ENCODE measurements around the gene C11orf54. TPM values are rescaled to one million over a fixed set of nuclear protein-coding genes. Genes with fewer than 3 reads are reported as not detected.
"Not testable (repeated sequence)": the region's sequence is repeated elsewhere in the genome, so short reads cannot be mapped to it uniquely, and the experiment has no call there.

The C11orf54 gene
- total RNA-seq, 1 experiment from 2014 or later, result 19.3 TPM

GRCh38 chr11:93741882-93742226, 382 bp downstream of the C11orf54 start:
- DNase-seq, result peak; percentile 67
- peak overlapping the region; percentile 98 for H3K4me3 ChIP-seq (ENCODE audit: insufficient read depth, low read depth, low read length)
- peaks cover 20% of the 10 kb centered on the region for H3K36me3 ChIP-seq (replicated peaks; ENCODE audit: control insufficient read depth, insufficient read depth, low read length)
- H3K27me3 ChIP-seq (ENCODE audit: control insufficient read depth, insufficient read depth, low read length), result no peaks in the 10 kb centered on the region

GRCh38 chr11:93743291-93743690, 1.8 kb downstream of the C11orf54 start:
- H3K36me3 ChIP-seq (replicated peaks; ENCODE audit: control insufficient read depth, insufficient read depth, low read length), result peaks cover 10% of the 10 kb centered on the region
- H3K4me3 ChIP-seq (ENCODE audit: insufficient read depth, low read depth, low read length), result no peak overlapping the region
- H3K27me3 ChIP-seq (ENCODE audit: control insufficient read depth, insufficient read depth, low read length), result no peaks in the 10 kb centered on the region
- peak; percentile 22 for DNase-seq

GRCh38 chr11:93744669-93745004, 3.2 kb downstream of the C11orf54 start:
- no peak overlapping the region for H3K4me3 ChIP-seq (ENCODE audit: insufficient read depth, low read depth, low read length)
- DNase-seq, result no peak

GRCh38 chr11:93745005-93745755, 3.7 kb downstream of the C11orf54 start:
- not testable (repeated sequence) for H3K4me3 ChIP-seq (ENCODE audit: insufficient read depth, low read depth, low read length); H3K27me3 ChIP-seq (ENCODE audit: control insufficient read depth, insufficient read depth, low read length); H3K36me3 ChIP-seq (replicated peaks; ENCODE audit: control insufficient read depth, insufficient read depth, low read length); DNase-seq

More at GRCh38 chr11:93744669-93745004, 3.2 kb downstream of the C11orf54 start:
- peaks cover under 1% of the 10 kb centered on the region for H3K36me3 ChIP-seq (replicated peaks; ENCODE audit: control insufficient read depth, insufficient read depth, low read length)
- no peaks in the 10 kb centered on the region for H3K27me3 ChIP-seq (ENCODE audit: control insufficient read depth, insufficient read depth, low read length)

- Histone ChIP-seq H3K36me3 (replicated peaks; ENCODE audit: control insufficient read depth, insufficient read depth, low read length) (no peaks in the 10 kb centered on the region; the same call in 1 of the 2 replicates), H3K4me3 (ENCODE audit: insufficient read depth, low read depth, low read length) (no peak overlapping the region), H3K27me3 (ENCODE audit: control insufficient read depth, insufficient read depth, low read length) (no peaks in the 10 kb centered on the region)
- no peak for DNase-seq
Measured at GRCh38 chr11:93746101-93746500, 4.6 kb downstream of the C11orf54 start.

- Histone ChIP-seq H3K27me3 (ENCODE audit: control insufficient read depth, insufficient read depth, low read length) (no peaks in the 10 kb centered on the region), H3K36me3 (replicated peaks; ENCODE audit: control insufficient read depth, insufficient read depth, low read length) (no peaks in the 10 kb centered on the region; the same call in 1 of the 2 replicates), H3K4me3 (ENCODE audit: insufficient read depth, low read depth, low read length) (no peak overlapping the region)
- DNase-seq, result no peak
Measured at GRCh38 chr11:93747122-93747521, 5.7 kb downstream of the C11orf54 start.

GRCh38 chr11:93751001-93751400, 9.5 kb downstream of the C11orf54 start:
- no peak for DNase-seq
- H3K4me3 ChIP-seq (ENCODE audit: insufficient read depth, low read depth, low read length), result no peak overlapping the region
- H3K36me3 ChIP-seq (replicated peaks; ENCODE audit: control insufficient read depth, insufficient read depth, low read length), result peaks cover 1% of the 10 kb centered on the region; the same call in 1 of the 2 replicates
- H3K27me3 ChIP-seq (ENCODE audit: control insufficient read depth, insufficient read depth, low read length), result no peaks in the 10 kb centered on the region

- Histone ChIP-seq H3K27me3 (ENCODE audit: control insufficient read depth, insufficient read depth, low read length) (no peaks in the 10 kb centered on the region), H3K4me3 (ENCODE audit: insufficient read depth, low read depth, low read length) (no peak overlapping the region), H3K36me3 (replicated peaks; ENCODE audit: control insufficient read depth, insufficient read depth, low read length) (peaks cover 3% of the 10 kb centered on the region)
- DNase-seq, result no peak
Measured at GRCh38 chr11:93753241-93753640, 11.8 kb downstream of the C11orf54 start.

GRCh38 chr11:93756748-93757147, 15.3 kb downstream of the C11orf54 start:
- peaks cover 4% of the 10 kb centered on the region for H3K36me3 ChIP-seq (replicated peaks; ENCODE audit: control insufficient read depth, insufficient read depth, low read length)
- no peak overlapping the region for H3K4me3 ChIP-seq (ENCODE audit: insufficient read depth, low read depth, low read length)
- H3K27me3 ChIP-seq (ENCODE audit: control insufficient read depth, insufficient read depth, low read length), result no peaks in the 10 kb centered on the region
- DNase-seq, result no peak

GRCh38 chr11:93757301-93757700, 15.8 kb downstream of the C11orf54 start:
- DNase-seq, result no peak
- peaks cover 4% of the 10 kb centered on the region for H3K36me3 ChIP-seq (replicated peaks; ENCODE audit: control insufficient read depth, insufficient read depth, low read length)
- no peaks in the 10 kb centered on the region for H3K27me3 ChIP-seq (ENCODE audit: control insufficient read depth, insufficient read depth, low read length)
- H3K4me3 ChIP-seq (ENCODE audit: insufficient read depth, low read depth, low read length), result no peak overlapping the region

- DNase-seq, result no peak
- Histone ChIP-seq H3K27me3 (ENCODE audit: control insufficient read depth, insufficient read depth, low read length) (no peaks in the 10 kb centered on the region), H3K36me3 (replicated peaks; ENCODE audit: control insufficient read depth, insufficient read depth, low read length) (peaks cover 4% of the 10 kb centered on the region), H3K4me3 (ENCODE audit: insufficient read depth, low read depth, low read length) (no peak overlapping the region)
Measured at GRCh38 chr11:93757924-93758865, 16.7 kb downstream of the C11orf54 start.

GRCh38 chr11:93759123-93759522, 17.7 kb downstream of the C11orf54 start:
- H3K27me3 ChIP-seq (ENCODE audit: control insufficient read depth, insufficient read depth, low read length); H3K36me3 ChIP-seq (replicated peaks; ENCODE audit: control insufficient read depth, insufficient read depth, low read length); H3K4me3 ChIP-seq (ENCODE audit: insufficient read depth, low read depth, low read length); DNase-seq: not testable (repeated sequence)

GRCh38 chr11:93761910-93762309, 20.4 kb downstream of the C11orf54 start:
- no peak for DNase-seq
- no peak overlapping the region for H3K4me3 ChIP-seq (ENCODE audit: insufficient read depth, low read depth, low read length)
- H3K36me3 ChIP-seq (replicated peaks; ENCODE audit: control insufficient read depth, insufficient read depth, low read length), result peaks cover 3% of the 10 kb centered on the region
- H3K27me3 ChIP-seq (ENCODE audit: control insufficient read depth, insufficient read depth, low read length), result no peaks in the 10 kb centered on the region

GRCh38 chr11:93765551-93765950, 24.1 kb downstream of the C11orf54 start:
- no peak for DNase-seq
- Histone ChIP-seq H3K36me3 (replicated peaks; ENCODE audit: control insufficient read depth, insufficient read depth, low read length) (no peaks in the 10 kb centered on the region; the same call in none of the 2 replicates), H3K4me3 (ENCODE audit: insufficient read depth, low read depth, low read length) (no peak overlapping the region), H3K27me3 (ENCODE audit: control insufficient read depth, insufficient read depth, low read length) (no peaks in the 10 kb centered on the region)

GRCh38 chr11:93766504-93766903, 25.0 kb downstream of the C11orf54 start:
- Histone ChIP-seq H3K36me3 (replicated peaks; ENCODE audit: control insufficient read depth, insufficient read depth, low read length) (no peaks in the 10 kb centered on the region; the same call in 1 of the 2 replicates), H3K27me3 (ENCODE audit: control insufficient read depth, insufficient read depth, low read length) (no peaks in the 10 kb centered on the region), H3K4me3 (ENCODE audit: insufficient read depth, low read depth, low read length) (no peak overlapping the region)
- DNase-seq, result no peak

Data from H7 (cell line).